IMR-90 (cell line): ENCODE results near the gene PDE4A. TPM values are rescaled to one million over a fixed set of nuclear protein-coding genes. Genes with fewer than 3 reads are reported as not detected.

ENCODE experiments used
- ATAC-seq: fragments of 200-7000 bp; cut with Tn5 transposase; 2 replicates; pipeline ENCODE4 v1.9.1; 2020; ENCODE audit warnings: low read depth, mild to moderate bottlenecking, moderate library complexity
- BruUV-seq: library from RNA; stranded (reverse); fragments of 400-500 nt; replicated peaks from 2 replicates; lab custom pipeline; 2021; lab: Mats Ljungman, UMichigan
- CTCF ChIA-PET: fragments of 300-600 bp; formaldehyde crosslinking; extraction: SDS; loops from one replicate; lab custom pipeline; 2021; ENCODE audit warnings: antibody characterized with exemption; lab: Yijun Ruan, JAX
- POLR2A ChIA-PET: fragments of 300-600 bp; sonication (Branson Sonifier 250); formaldehyde crosslinking; loops from one replicate; lab custom pipeline; 2022; ENCODE audit warnings: antibody characterized with exemption; ENCODE audit not compliant: unreplicated experiment; lab: Charles Lee
- DNase-seq: peaks from one replicate; pipeline ENCODE4 v3.0.0; 2013
- H2AFZ ChIP-seq: replicated peaks from 2 replicates; pipeline ENCODE3; 2013; ENCODE audit warnings: low read length, mild to moderate bottlenecking; ENCODE audit not compliant: poor library complexity
- H2AK5ac ChIP-seq: 2 replicates; pipeline ENCODE4 v1.6.1; 2013; ENCODE audit warnings: low read depth, low read length, inconsistent platforms
- H2AK9ac ChIP-seq: replicated peaks from 2 replicates; pipeline ENCODE3; 2013; ENCODE audit warnings: mild to moderate bottlenecking, low read depth, low read length, moderate library complexity; ENCODE audit not compliant: poor library complexity
- H2BK120ac ChIP-seq: 2 replicates; pipeline ENCODE4 v1.6.1; 2013; ENCODE audit warnings: low read depth, low read length, inconsistent platforms
- H2BK15ac ChIP-seq: 3 replicates; pipeline ENCODE4 v1.6.1; 2013; ENCODE audit warnings: low read depth, low read length, inconsistent platforms
- H2BK20ac ChIP-seq: 2 replicates; pipeline ENCODE4 v1.6.1; 2013; ENCODE audit warnings: low read depth, mild to moderate bottlenecking, inconsistent platforms, low read length, moderate library complexity
- H2BK5ac ChIP-seq: 2 replicates; pipeline ENCODE4 v1.6.1; 2013; ENCODE audit warnings: mild to moderate bottlenecking, low read depth, low read length, inconsistent platforms; ENCODE audit not compliant: poor library complexity, severe bottlenecking
- H3K14ac ChIP-seq: replicated peaks from 2 replicates; pipeline ENCODE4 v1.6.1; 2013; ENCODE audit warnings: low read depth, low read length, inconsistent platforms
- H3K18ac ChIP-seq: 2 replicates; pipeline ENCODE4 v1.6.1; 2013; ENCODE audit warnings: low read depth, low read length, control low read depth
- H3K23ac ChIP-seq: 2 replicates; pipeline ENCODE4 v1.6.1; 2013; ENCODE audit warnings: low read depth, low read length, inconsistent platforms
- H3K27ac ChIP-seq: 2 replicates; pipeline ENCODE4 v1.5.1; 2013; ENCODE audit warnings: mild to moderate bottlenecking, control low read depth, low read length; ENCODE audit not compliant: insufficient read depth
- H3K27me3 ChIP-seq: 2 replicates; pipeline ENCODE4 v1.6.1; 2013; ENCODE audit warnings: low read length; ENCODE audit not compliant: control insufficient read depth, insufficient read depth
- H3K36me3 ChIP-seq: 2 replicates; pipeline ENCODE4 v1.6.1; 2013; ENCODE audit warnings: low read length, mixed read lengths; ENCODE audit not compliant: control insufficient read depth, insufficient read depth
- H3K4ac ChIP-seq: 2 replicates; pipeline ENCODE4 v1.6.1; 2013; ENCODE audit warnings: low read depth, low read length, inconsistent platforms
- H3K4me1 ChIP-seq: 2 replicates; pipeline ENCODE4 v1.6.1; 2013; ENCODE audit warnings: low read length, mixed read lengths; ENCODE audit not compliant: control insufficient read depth, insufficient read depth
- H3K4me2 ChIP-seq: 2 replicates; pipeline ENCODE4 v1.6.1; 2013; ENCODE audit warnings: low read depth, mild to moderate bottlenecking, control low read depth, low read length, moderate library complexity
- H3K4me3 ChIP-seq: 2 replicates; pipeline ENCODE4 v1.5.1; 2013; ENCODE audit warnings: low read depth, mild to moderate bottlenecking, control low read depth, low read length, moderate library complexity; ENCODE audit not compliant: insufficient read depth
- H3K56ac ChIP-seq: 2 replicates; pipeline ENCODE4 v1.6.1; 2013; ENCODE audit warnings: low read length, inconsistent platforms; ENCODE audit not compliant: insufficient read depth; ENCODE audit errors: extremely low read depth
- H3K79me1 ChIP-seq, 2 experiments: 2 replicates each; pipeline ENCODE4 v1.6.1; 2013; ENCODE audit warnings: low read length in 2 of 2, inconsistent platforms in 1 of 2, low read depth in 1 of 2
- H3K9ac ChIP-seq: 2 replicates; pipeline ENCODE4 v1.6.1; 2013; ENCODE audit warnings: low read depth, low read length, control low read depth
- H3K9me1 ChIP-seq: 2 replicates; pipeline ENCODE4 v1.6.1; 2013; ENCODE audit warnings: low read length, inconsistent platforms; ENCODE audit not compliant: insufficient read depth
- H3K9me3 ChIP-seq: 2 replicates; pipeline ENCODE4 v1.6.1; 2013; ENCODE audit warnings: low read length; ENCODE audit not compliant: control insufficient read depth, insufficient read depth
- H4K20me1 ChIP-seq: 2 replicates; pipeline ENCODE4 v1.6.1; 2013; ENCODE audit warnings: low read length, inconsistent platforms; ENCODE audit not compliant: insufficient read depth
- H4K5ac ChIP-seq: 2 replicates; pipeline ENCODE4 v1.6.1; 2013; ENCODE audit warnings: mild to moderate bottlenecking, low read depth, low read length, control low read depth
- H4K8ac ChIP-seq, 2 experiments: 2 replicates each; pipeline ENCODE4 v1.6.1; 2013; ENCODE audit warnings: low read depth in 2 of 2, low read length in 2 of 2, control low read depth in 1 of 2, inconsistent platforms in 1 of 2
- H4K91ac ChIP-seq: 2 replicates; pipeline ENCODE4 v1.6.1; 2013; ENCODE audit warnings: low read depth, low read length, inconsistent platforms; ENCODE audit not compliant: insufficient read depth
- BHLHE40 ChIP-seq: fragments of 150-350 bp; IDR thresholded peaks from 2 replicates; pipeline ENCODE4 v1.6.1; 2016; ENCODE audit warnings: mild to moderate bottlenecking, low read depth, low read length
- CEBPB ChIP-seq: IDR thresholded peaks from 2 replicates; pipeline ENCODE4 v1.6.1; 2012; ENCODE audit warnings: low read depth, low read length, improper control_type of control experiment
- FOS ChIP-seq: fragments of 150-350 bp; IDR thresholded peaks from 2 replicates; pipeline ENCODE4 v1.6.1; 2016; ENCODE audit warnings: low read depth, low read length
- MAFK ChIP-seq: IDR thresholded peaks from 2 replicates; pipeline ENCODE4 v1.6.1; 2012; ENCODE audit warnings: low read depth, low read length, improper control_type of control experiment
- MAZ ChIP-seq: IDR thresholded peaks from 2 replicates; pipeline ENCODE4 v1.6.1; 2012; ENCODE audit warnings: low read depth, mild to moderate bottlenecking, low read length, improper control_type of control experiment, moderate library complexity, borderline replicate concordance
- MXI1 ChIP-seq: IDR thresholded peaks from 2 replicates; pipeline ENCODE4 v1.6.1; 2012; ENCODE audit warnings: low read depth, mild to moderate bottlenecking, low read length, moderate library complexity, borderline replicate concordance
- NFE2L2 ChIP-seq: fragments of 150-350 bp; IDR thresholded peaks from 2 replicates; pipeline ENCODE4 v1.6.1; 2016; ENCODE audit warnings: low read depth, mild to moderate bottlenecking, low read length
- POLR2A ChIP-seq: IDR thresholded peaks from 2 replicates; pipeline ENCODE4 v1.6.1; 2012; ENCODE audit warnings: mild to moderate bottlenecking, low read depth, low read length
- RAD21 ChIP-seq: IDR thresholded peaks from 2 replicates; pipeline ENCODE4 v1.6.1; 2012; ENCODE audit warnings: low read length, improper control_type of control experiment
- RCOR1 ChIP-seq: IDR thresholded peaks from 2 replicates; pipeline ENCODE4 v1.6.1; 2012; ENCODE audit warnings: mild to moderate bottlenecking, low read length, improper control_type of control experiment; ENCODE audit not compliant: insufficient replicate concordance
- WGBS, 2 experiments: methylation state at CpG; one replicate each; pipeline versions ENCODE4 v1.1.5 to v1.1.7; 2013; ENCODE audit warnings: missing lambda C conversion rate in 2 of 2; ENCODE audit not compliant: insufficient read length in 1 of 2; ENCODE audit errors: extremely low coverage in 2 of 2; 5-methylcytosine and 5-hydroxymethylcytosine counted together
- dilution Hi-C: fragments of 300-500 bp; cut with HindIII; formaldehyde crosslinking; loops from one replicate; pipeline ENCODE4 v1.14.3; 2018; ENCODE audit warnings: low sequenced_read_pairs; ENCODE audit not compliant: unreplicated experiment
- in situ Hi-C: fragments of 300-500 bp; cut with MboI; formaldehyde crosslinking; loops from 3 replicates; pipeline ENCODE4 v1.14.3; 2019; ENCODE audit warnings: low sequenced_read_pairs, inconsistent platforms, mixed read lengths
- intact Hi-C: fragments of 100-400 bp; cut with micrococcal nuclease; formaldehyde crosslinking; loops from 2 replicates; pipeline ENCODE4 v1.10.0; 2022
- polyA plus RNA-seq, 3 experiments: library from polyadenylated mRNA; depleted of rRNA; stranded (reverse); fragments of >200 nt; gene quantifications; 2 replicates each; pipeline ENCODE4 v1.2.3, GENCODE V29; 2012; ENCODE audit warnings: low replicate concordance in 1 of 3
- total RNA-seq: library from RNA; depleted of rRNA; stranded (reverse); fragments of >200 nt; gene quantifications from 2 replicates; pipeline ENCODE4 v1.2.3, GENCODE V29; 2012
- TF ChIP-seq, protein P1 (sequence below): fragments of 150-350 bp; IDR thresholded peaks from 2 replicates; pipeline ENCODE4 v1.6.1; 2016; ENCODE audit warnings: low read depth, mild to moderate bottlenecking, low read length, moderate library complexity, borderline replicate concordance
- TF ChIP-seq, protein P2 (sequence below): fragments of 150-350 bp; IDR thresholded peaks from 2 replicates; pipeline ENCODE4 v1.6.1; 2017; ENCODE audit warnings: mild to moderate bottlenecking, antibody characterized with exemption, low read length, low read depth
- TF ChIP-seq, protein P3 (sequence below): conservative IDR thresholded peaks from 2 replicates; pipeline ENCODE4 v1.5.1; 2012; ENCODE audit warnings: mild to moderate bottlenecking, low read depth, low read length, improper control_type of control experiment

PDE4A gene
- total and polyA plus RNA-seq, 2 of the 4 experiments (the other 2 are of a cell fraction), result 1.8 to 7.0 TPM

DNA sequence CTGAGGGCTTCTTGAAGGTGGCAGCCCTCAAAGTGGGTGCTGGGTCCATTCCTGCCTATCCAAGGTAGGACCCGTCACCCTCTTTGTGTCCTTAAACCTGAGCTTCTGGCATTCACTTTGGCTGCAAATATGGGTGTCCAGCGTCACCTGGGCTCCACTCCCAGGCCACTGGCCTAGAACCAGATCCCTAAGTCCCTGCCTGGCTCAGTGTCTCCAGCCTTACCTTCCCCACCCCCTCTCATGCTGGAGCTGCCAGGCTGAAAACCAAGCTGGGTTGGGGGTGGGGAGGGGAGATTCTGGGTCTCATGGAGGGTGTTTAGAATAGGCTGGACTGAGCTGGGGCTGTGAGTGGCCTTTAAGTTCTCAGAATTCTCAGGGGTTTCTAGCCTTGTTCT lies 12.4 kb downstream of the PDE4A start:
- Histone ChIP-seq H2BK5ac (no peak overlapping the region), H3K9me3 (no peaks in the 10 kb centered on the region), H3K56ac (no peak overlapping the region), H3K23ac (no peak overlapping the region), H2AFZ (peak overlapping the region; percentile 97), H3K9ac (no peak overlapping the region), H3K4me1 (peaks cover 9% of the 10 kb centered on the region), H3K4me3 (no peak overlapping the region; the same call in 1 of the 2 replicates), H3K27me3 (peaks cover 6% of the 10 kb centered on the region; the same call in 1 of the 2 replicates), H4K5ac (no peak overlapping the region), H2BK20ac (no peak overlapping the region), H3K14ac (no peak overlapping the region; the same call in 1 of the 2 replicates), H4K91ac (no peak overlapping the region; the same call in 1 of the 2 replicates), H3K4ac (peak overlapping the region; percentile 5; the same call in 1 of the 2 replicates), H3K36me3 (peaks cover 4% of the 10 kb centered on the region; the same call in 1 of the 2 replicates), H2BK15ac (no peak overlapping the region), H3K9me1 (peaks cover 3% of the 10 kb centered on the region; the same call in 1 of the 2 replicates), H4K20me1 (0 out of 2 replicates have a peak, but pooled peaks cover 5% of the 10 kb centered on the region), H4K8ac (peak overlapping the region in 1 of 2 experiments; percentile 15; a peak in 2 of 4 replicates), H3K4me2 (peak overlapping the region; percentile 49), H2BK120ac (no peak overlapping the region), H2AK9ac (peak overlapping the region; percentile 82), H3K18ac (no peak overlapping the region), H3K27ac (no peak overlapping the region), H3K79me1 (peaks cover 16 to 41% of the 10 kb centered on the region in 2 experiments), H2AK5ac (peak overlapping the region; percentile 48; the same call in 1 of the 2 replicates)
- BruUV-seq, result no TSS peak
- in situ Hi-C loops (no loop called here), intact Hi-C loops (no loop called here), dilution Hi-C loops (no loop called here)
- CTCF ChIA-PET, result no interaction called here
- DNase-seq (no peak), ATAC-seq (no peak)
- POLR2A ChIA-PET, result no interaction called here
- no peak for TF ChIP-seq MXI1
- no peak for TF ChIP-seq CEBPB
- no peak for TF ChIP-seq BHLHE40
- no peak for TF ChIP-seq RAD21
- TF ChIP-seq MAFK, result no peak
- no peak for TF ChIP-seq NFE2L2
- TF ChIP-seq, protein P1, sequence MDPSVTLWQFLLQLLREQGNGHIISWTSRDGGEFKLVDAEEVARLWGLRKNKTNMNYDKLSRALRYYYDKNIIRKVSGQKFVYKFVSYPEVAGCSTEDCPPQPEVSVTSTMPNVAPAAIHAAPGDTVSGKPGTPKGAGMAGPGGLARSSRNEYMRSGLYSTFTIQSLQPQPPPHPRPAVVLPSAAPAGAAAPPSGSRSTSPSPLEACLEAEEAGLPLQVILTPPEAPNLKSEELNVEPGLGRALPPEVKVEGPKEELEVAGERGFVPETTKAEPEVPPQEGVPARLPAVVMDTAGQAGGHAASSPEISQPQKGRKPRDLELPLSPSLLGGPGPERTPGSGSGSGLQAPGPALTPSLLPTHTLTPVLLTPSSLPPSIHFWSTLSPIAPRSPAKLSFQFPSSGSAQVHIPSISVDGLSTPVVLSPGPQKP, result no peak
- TF ChIP-seq MAZ, result no peak
- TF ChIP-seq RCOR1, result no peak
- no peak for TF ChIP-seq POLR2A
- TF ChIP-seq FOS, result no peak
- TF ChIP-seq, protein P2, sequence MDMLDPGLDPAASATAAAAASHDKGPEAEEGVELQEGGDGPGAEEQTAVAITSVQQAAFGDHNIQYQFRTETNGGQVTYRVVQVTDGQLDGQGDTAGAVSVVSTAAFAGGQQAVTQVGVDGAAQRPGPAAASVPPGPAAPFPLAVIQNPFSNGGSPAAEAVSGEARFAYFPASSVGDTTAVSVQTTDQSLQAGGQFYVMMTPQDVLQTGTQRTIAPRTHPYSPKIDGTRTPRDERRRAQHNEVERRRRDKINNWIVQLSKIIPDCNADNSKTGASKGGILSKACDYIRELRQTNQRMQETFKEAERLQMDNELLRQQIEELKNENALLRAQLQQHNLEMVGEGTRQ, result no peak
- TF ChIP-seq, protein P3, sequence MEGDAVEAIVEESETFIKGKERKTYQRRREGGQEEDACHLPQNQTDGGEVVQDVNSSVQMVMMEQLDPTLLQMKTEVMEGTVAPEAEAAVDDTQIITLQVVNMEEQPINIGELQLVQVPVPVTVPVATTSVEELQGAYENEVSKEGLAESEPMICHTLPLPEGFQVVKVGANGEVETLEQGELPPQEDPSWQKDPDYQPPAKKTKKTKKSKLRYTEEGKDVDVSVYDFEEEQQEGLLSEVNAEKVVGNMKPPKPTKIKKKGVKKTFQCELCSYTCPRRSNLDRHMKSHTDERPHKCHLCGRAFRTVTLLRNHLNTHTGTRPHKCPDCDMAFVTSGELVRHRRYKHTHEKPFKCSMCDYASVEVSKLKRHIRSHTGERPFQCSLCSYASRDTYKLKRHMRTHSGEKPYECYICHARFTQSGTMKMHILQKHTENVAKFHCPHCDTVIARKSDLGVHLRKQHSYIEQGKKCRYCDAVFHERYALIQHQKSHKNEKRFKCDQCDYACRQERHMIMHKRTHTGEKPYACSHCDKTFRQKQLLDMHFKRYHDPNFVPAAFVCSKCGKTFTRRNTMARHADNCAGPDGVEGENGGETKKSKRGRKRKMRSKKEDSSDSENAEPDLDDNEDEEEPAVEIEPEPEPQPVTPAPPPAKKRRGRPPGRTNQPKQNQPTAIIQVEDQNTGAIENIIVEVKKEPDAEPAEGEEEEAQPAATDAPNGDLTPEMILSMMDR, result no peak
- 86% methylated on average over 2 of the region's 2 CpGs; no CpG with 5 or more reads in 1 of the 2 experiments for WGBS, 2 experiments
